ENCODE data around the gene RTL9. TPM values are rescaled to one million over a fixed set of nuclear protein-coding genes. Genes with fewer than 3 reads are reported as not detected.

Gene RTL9
- polyA plus RNA-seq, 1 of the 3 experiments (the other 2 are of a cell fraction), result 0.02 TPM

GRCh38 chrX:110363244-110363643 lies 4.6 kb downstream of the RTL9 start (continued):
- no peak for TF ChIP-seq EZH2phosphoT487 (IDR thresholded peaks at IDR 0.05; ENCODE audit: borderline replicate concordance, low read depth)
- no peak for TF ChIP-seq ZBTB33 (IDR thresholded peaks at IDR 0.05; ENCODE audit: borderline replicate concordance, low read depth)
- no peak for TF ChIP-seq FOXM1 (IDR thresholded peaks at IDR 0.05; ENCODE audit: low read depth)
- TF ChIP-seq USF2 (IDR thresholded peaks at IDR 0.05; ENCODE audit: borderline replicate concordance, low read depth, low read length), result no peak

GRCh38 chrX:110373310-110373709 lies 14.7 kb downstream of the RTL9 start:
- no peaks in the 10 kb centered on the region for H3K9me3 ChIP-seq
- H3K36me3 ChIP-seq (replicated peaks in 1 of 2; ENCODE audit: control insufficient read depth in 1 of 2, insufficient read depth in 2 of 2, low read length in 1 of 2), result no peaks in the 10 kb centered on the region
- no peak overlapping the region for H2AFZ ChIP-seq (ENCODE audit: low read depth)
- no peak overlapping the region for H3K27ac ChIP-seq (ENCODE audit: low read depth in 2 of 2, low read length in 1 of 2)
- TF ChIP-seq JUND (IDR thresholded peaks at IDR 0.05) (no peak), NFIC (IDR thresholded peaks at IDR 0.05; ENCODE audit: borderline replicate concordance) (no peak)
- WGBS (ENCODE audit: low lambda C conversion rate), result 33% methylated on average over 2 of the region's 2 CpGs
- ChIA-PET POLR2A (no interaction called here), CTCF (interaction anchor here (1.2 kb wide), 1 partner anchor 34 kb away, joined by 3 read pairs; no protein-coding TSS in a partner anchor)
- no peaks in the 10 kb centered on the region for H3K9me2 ChIP-seq
- no peaks in the 10 kb centered on the region for H3K4me1 ChIP-seq (ENCODE audit: control insufficient read depth in 1 of 2, insufficient read depth in 2 of 2, low read depth in 1 of 2, low read length in 1 of 2)
- no peaks in the 10 kb centered on the region for H3K27me3 ChIP-seq (ENCODE audit: insufficient read depth)
- H3F3A ChIP-seq (replicated peaks; ENCODE audit: insufficient read depth), result no peaks in the 10 kb centered on the region
- no peak for DNase-seq
- H3K4me2 ChIP-seq, result no peak overlapping the region
- H3K9ac ChIP-seq, result no peak overlapping the region
- H4K20me1 ChIP-seq (ENCODE audit: insufficient read depth), result no peaks in the 10 kb centered on the region
- H3K4me3 ChIP-seq (ENCODE audit: low read depth in 2 of 2, low read length in 1 of 2), result no peak overlapping the region
- H3K79me2 ChIP-seq (ENCODE audit: insufficient read depth), result no peaks in the 10 kb centered on the region

- WGBS (ENCODE audit: low lambda C conversion rate), result 51% methylated on average over 1 of the region's 1 CpG
Measured at GRCh38 chrX:110374559-110374958, 15.9 kb downstream of the RTL9 start.

More at GRCh38 chrX:110374559-110374958, 15.9 kb downstream of the RTL9 start:
- no peak overlapping the region for H3K9ac ChIP-seq
- H3K79me2 ChIP-seq (ENCODE audit: insufficient read depth), result no peaks in the 10 kb centered on the region
- ChIA-PET POLR2A (no interaction called here), CTCF (interaction anchor here (1.1 kb wide), 1 partner anchor 16 kb away, joined by 3 read pairs; the partner anchor contains the start of gene RTL9)
- TF ChIP-seq REST (IDR thresholded peaks at IDR 0.05; ENCODE audit: low read depth, low read length) (no peak), POLR2AphosphoS5 (IDR thresholded peaks at IDR 0.05; ENCODE audit: low read depth, low read length) (no peak), PBX3 (IDR thresholded peaks at IDR 0.05) (no peak), NRF1 (IDR thresholded peaks at IDR 0.05; ENCODE audit: low read depth, low read length) (no peak)
- no peak overlapping the region for H2AFZ ChIP-seq (ENCODE audit: low read depth)
- no peaks in the 10 kb centered on the region for H3K4me1 ChIP-seq (ENCODE audit: control insufficient read depth in 1 of 2, insufficient read depth in 2 of 2, low read depth in 1 of 2, low read length in 1 of 2)
- no peaks in the 10 kb centered on the region for H3F3A ChIP-seq (replicated peaks; ENCODE audit: insufficient read depth)
- H3K27ac ChIP-seq (ENCODE audit: low read depth in 2 of 2, low read length in 1 of 2), result no peak overlapping the region
- no peaks in the 10 kb centered on the region for H4K20me1 ChIP-seq (ENCODE audit: insufficient read depth)
- no peaks in the 10 kb centered on the region for H3K36me3 ChIP-seq (replicated peaks in 1 of 2; ENCODE audit: control insufficient read depth in 1 of 2, insufficient read depth in 2 of 2, low read length in 1 of 2)
- no peaks in the 10 kb centered on the region for H3K9me3 ChIP-seq
- DNase-seq, result no peak
- no peak overlapping the region for H3K4me3 ChIP-seq (ENCODE audit: low read depth in 2 of 2, low read length in 1 of 2)
- H3K4me2 ChIP-seq, result no peak overlapping the region
- no peaks in the 10 kb centered on the region for H3K9me2 ChIP-seq
- H3K27me3 ChIP-seq (ENCODE audit: insufficient read depth), result no peaks in the 10 kb centered on the region

Data from SK-N-SH (cell line).